H9 (cell line): Measurements from ENCODE around the gene APCDD1. TPM values are rescaled to one million over a fixed set of nuclear protein-coding genes. Genes with fewer than 3 reads are reported as not detected.

Experiments used
- DNase-seq: peaks from one replicate; pipeline ENCODE4 v3.0.0-alpha.2; 2017
- H2AFZ ChIP-seq: one replicate; pipeline ENCODE4 v1.6.1; 2013; ENCODE audit warnings: mild to moderate bottlenecking, low read length, control low read depth, moderate library complexity
- H2AK5ac ChIP-seq: 2 replicates; pipeline ENCODE4 v1.6.1; 2013; ENCODE audit warnings: low read length, control low read depth, mixed read lengths; ENCODE audit not compliant: insufficient read length
- H2BK120ac ChIP-seq: one replicate; pipeline ENCODE4 v1.6.1; 2013; ENCODE audit warnings: low read depth, mild to moderate bottlenecking, low read length, control low read depth, inconsistent platforms; ENCODE audit not compliant: poor library complexity, severe bottlenecking
- H2BK12ac ChIP-seq: 2 replicates; pipeline ENCODE4 v1.6.1; 2013; ENCODE audit warnings: low read length, control low read depth, mixed read lengths, low read depth; ENCODE audit not compliant: insufficient read length
- H2BK15ac ChIP-seq: 2 replicates; pipeline ENCODE4 v1.6.1; 2013; ENCODE audit warnings: low read depth, low read length, control low read depth
- H2BK20ac ChIP-seq: one replicate; pipeline ENCODE4 v1.6.1; 2013; ENCODE audit warnings: low read depth, mild to moderate bottlenecking, low read length, control low read depth, inconsistent platforms; ENCODE audit not compliant: poor library complexity, severe bottlenecking
- H2BK5ac ChIP-seq: 2 replicates; pipeline ENCODE4 v1.6.1; 2013; ENCODE audit warnings: low read length, control low read depth, mixed read lengths; ENCODE audit not compliant: insufficient read length
- H3K14ac ChIP-seq: 2 replicates; pipeline ENCODE4 v1.6.1; 2013; ENCODE audit warnings: low read length, control low read depth; ENCODE audit not compliant: insufficient read depth
- H3K18ac ChIP-seq: 2 replicates; pipeline ENCODE4 v1.6.1; 2013; ENCODE audit warnings: low read depth, mild to moderate bottlenecking, mixed read lengths, low read length, control low read depth; ENCODE audit not compliant: insufficient read length
- H3K23ac ChIP-seq: 2 replicates; pipeline ENCODE4 v1.6.1; 2013; ENCODE audit warnings: low read length, control low read depth, mixed read lengths, low read depth; ENCODE audit not compliant: insufficient read length
- H3K23me2 ChIP-seq: 2 replicates; pipeline ENCODE4 v1.6.1; 2013; ENCODE audit warnings: low read depth, mild to moderate bottlenecking, mixed read lengths, low read length, control low read depth; ENCODE audit not compliant: insufficient read length, poor library complexity, severe bottlenecking
- H3K27ac ChIP-seq: 2 replicates; pipeline ENCODE4 v1.5.1; 2013; ENCODE audit warnings: low read length, control low read depth, mixed read lengths, low read depth; ENCODE audit not compliant: insufficient read length
- H3K27me3 ChIP-seq: 2 replicates; pipeline ENCODE4 v1.6.1; 2013; ENCODE audit warnings: low read length, control low read depth, inconsistent platforms; ENCODE audit not compliant: insufficient read depth
- H3K4ac ChIP-seq: 2 replicates; pipeline ENCODE4 v1.6.1; 2013; ENCODE audit warnings: low read depth, mild to moderate bottlenecking, control low read depth, inconsistent platforms, low read length, moderate library complexity
- H3K4me1 ChIP-seq: 2 replicates; pipeline ENCODE4 v1.6.1; 2013; ENCODE audit warnings: low read length, control low read depth, inconsistent platforms; ENCODE audit not compliant: insufficient read depth
- H3K4me2 ChIP-seq: 2 replicates; pipeline ENCODE4 v1.6.1; 2013; ENCODE audit warnings: low read length, control low read depth, mixed read lengths; ENCODE audit not compliant: insufficient read length, insufficient read depth
- H3K56ac ChIP-seq: 2 replicates; pipeline ENCODE4 v1.6.1; 2013; ENCODE audit warnings: low read depth, mild to moderate bottlenecking, mixed read lengths, low read length, control low read depth; ENCODE audit not compliant: insufficient read length
- H3K79me1 ChIP-seq: 2 replicates; pipeline ENCODE4 v1.6.1; 2013; ENCODE audit warnings: low read depth, mild to moderate bottlenecking, moderate library complexity, low read length, control low read depth, inconsistent platforms; ENCODE audit not compliant: insufficient read depth, poor library complexity, severe bottlenecking
- H3K79me2 ChIP-seq: 2 replicates; pipeline ENCODE4 v1.6.1; 2013; ENCODE audit warnings: low read length, control low read depth, inconsistent platforms; ENCODE audit not compliant: insufficient read depth
- H3K9ac ChIP-seq: 2 replicates; pipeline ENCODE4 v1.6.1; 2013; ENCODE audit warnings: low read length, control low read depth, mixed read lengths; ENCODE audit not compliant: insufficient read length; ENCODE audit errors: extremely low read depth
- H3K9me3 ChIP-seq: one replicate; pipeline ENCODE4 v1.6.1; 2013; ENCODE audit warnings: low read depth, low read length, inconsistent platforms; ENCODE audit not compliant: control insufficient read depth
- H3T11ph ChIP-seq: one replicate; pipeline ENCODE4 v1.6.1; 2013; ENCODE audit warnings: mild to moderate bottlenecking, low read length, control low read depth, inconsistent platforms
- H4K20me1 ChIP-seq: one replicate; pipeline ENCODE4 v1.6.1; 2013; ENCODE audit not compliant: control insufficient read depth, insufficient read length, insufficient read depth
- H4K5ac ChIP-seq: 2 replicates; pipeline ENCODE4 v1.6.1; 2013; ENCODE audit warnings: low read depth, mild to moderate bottlenecking, mixed read lengths, low read length, control low read depth; ENCODE audit not compliant: insufficient read length
- H4K8ac ChIP-seq: replicated peaks from 2 replicates; pipeline ENCODE4 v1.6.1; 2013; ENCODE audit warnings: low read length, control low read depth, mixed read lengths, low read depth; ENCODE audit not compliant: insufficient read length
- H4K91ac ChIP-seq: 2 replicates; pipeline ENCODE4 v1.6.1; 2013; ENCODE audit warnings: low read depth, mild to moderate bottlenecking, moderate library complexity, mixed read lengths, low read length, control low read depth; ENCODE audit not compliant: insufficient read length
- H3K27ac Mint-ChIP-seq, 3 experiments: 2 replicates in 2 of 3; 3 replicates in 1 of 3; pipeline ENCODE4 v1.8.0; 2020 to 2021; ENCODE audit warnings: mixed read lengths in 3 of 3, mild to moderate bottlenecking in 1 of 3, moderate library complexity in 1 of 3
- H3K27me3 Mint-ChIP-seq: 2 replicates; pipeline ENCODE4 v1.8.0; 2021; ENCODE audit warnings: low read depth, mild to moderate bottlenecking, moderate library complexity, mixed read lengths
- H3K36me3 Mint-ChIP-seq, 3 experiments: 2 replicates in 2 of 3; 3 replicates in 1 of 3; pipeline ENCODE4 v1.8.0; 2020 to 2021; ENCODE audit warnings: low read depth in 3 of 3, mixed read lengths in 3 of 3; ENCODE audit not compliant: insufficient read depth in 1 of 3
- H3K4me1 Mint-ChIP-seq, 2 experiments: 2 replicates each; pipeline ENCODE4 v1.8.0; 2020; ENCODE audit warnings: mixed read lengths in 2 of 2
- H3K4me3 Mint-ChIP-seq, 2 experiments: 2 replicates in 1 of 2; 3 replicates in 1 of 2; pipeline ENCODE4 v1.8.0; 2020 to 2021; ENCODE audit warnings: mild to moderate bottlenecking in 2 of 2, mixed read lengths in 2 of 2, moderate library complexity in 1 of 2
- H3K9me3 Mint-ChIP-seq, 2 experiments: 2 replicates in 1 of 2; 3 replicates in 1 of 2; pipeline ENCODE4 v1.8.0; 2020; ENCODE audit warnings: mild to moderate bottlenecking in 2 of 2, mixed read lengths in 2 of 2, moderate library complexity in 1 of 2
- CTCF ChIP-seq: fragments of 200-600 bp; sonication (generic); conservative IDR thresholded peaks from 3 replicates; pipeline ENCODE4 v1.8.0; 2021; ENCODE audit warnings: antibody characterized with exemption, mild to moderate bottlenecking
- whole genome bisulfite sequencing: extraction: QIAGEN DNeasy Blood & Tissue Kit; methylation state at CpG from one replicate; pipeline ENCODE4 v1.1.7; 2013; ENCODE audit warnings: missing lambda C conversion rate, low lambda C conversion rate, mixed read lengths; ENCODE audit not compliant: insufficient read length; ENCODE audit errors: extremely low coverage; 5-methylcytosine and 5-hydroxymethylcytosine counted together
- total RNA-seq: library from RNA; stranded (reverse); gene quantifications from 2 replicates; pipeline ENCODE4 v1.2.1, GENCODE V29; 2021

APCDD1 gene
- total RNA-seq, 1 experiment from 2014 or later = 1.8 TPM

- Histone ChIP-seq H2BK5ac (no peak overlapping the region), H2BK15ac (no peak overlapping the region), H3K23ac (no peak overlapping the region), H3K4me1 (no peaks in the 10 kb centered on the region), H3K56ac (no peak overlapping the region), H3K14ac (no peak overlapping the region), H3K27ac (no peak overlapping the region), H3K79me1 (no peaks in the 10 kb centered on the region), H3K79me2 (no peaks in the 10 kb centered on the region), H3K9me3 (no peaks in the 10 kb centered on the region), H4K20me1 (no peaks in the 10 kb centered on the region), H3T11ph (no peak overlapping the region), H4K8ac (no peak overlapping the region), H3K4ac (no peak overlapping the region), H2AFZ (no peak overlapping the region), H4K91ac (no peak overlapping the region), H3K23me2 (no peaks in the 10 kb centered on the region), H2BK12ac (no peak overlapping the region), H3K4me2 (no peak overlapping the region), H2BK120ac (no peak overlapping the region), H4K5ac (no peak overlapping the region), H3K9ac (no peak overlapping the region), H3K27me3 (no peaks in the 10 kb centered on the region), H3K18ac (no peak overlapping the region), H2AK5ac (no peak overlapping the region), H2BK20ac (no peak overlapping the region)
- peaks cover 12% of the 10 kb centered on the region for H3K27me3 Mint-ChIP-seq
- H3K4me3 Mint-ChIP-seq = no peak overlapping the region
- H3K9me3 Mint-ChIP-seq = no peaks in the 10 kb centered on the region
- TF ChIP-seq CTCF = no peak
- DNase-seq = no peak
- H3K27ac Mint-ChIP-seq = no peak overlapping the region; a peak in 1 of 7 replicates
- H3K4me1 Mint-ChIP-seq = peaks cover 6 to 10% of the 10 kb centered on the region in 2 experiments
- no CpG with 5 or more reads among the region's 9 CpGs for WGBS
- no peaks in the 10 kb centered on the region for H3K36me3 Mint-ChIP-seq
Observed at GRCh38 chr18:10444314-10445006, 10.0 kb upstream of the APCDD1 start.
